Left ventricle myocardium inferior (tissue), 1 donor: ENCODE results near the gene RFFL. TPM values are rescaled to one million over a fixed set of nuclear protein-coding genes. Genes with fewer than 3 reads are reported as not detected.
"Not testable (repeated sequence)": the region's sequence is repeated elsewhere in the genome, so short reads cannot be mapped to it uniquely, and the experiment has no call there.

Source experiments
- DNase-seq: peaks from one replicate; pipeline ENCODE4 v3.0.0-alpha.2; 2020
- H3K27ac ChIP-seq: fragments of 200-600 bp; replicated peaks from 2 replicates; pipeline ENCODE4 v1.8.0; 2021
- H3K27me3 ChIP-seq: fragments of 200-600 bp; 2 replicates; pipeline ENCODE4 v1.8.0; 2021; ENCODE audit warnings: low read depth
- H3K36me3 ChIP-seq: fragments of 200-600 bp; 2 replicates; pipeline ENCODE4 v1.8.0; 2021
- H3K4me1 ChIP-seq: fragments of 200-600 bp; 2 replicates; pipeline ENCODE4 v1.8.0; 2021
- H3K4me3 ChIP-seq: fragments of 200-600 bp; 2 replicates; pipeline ENCODE4 v1.8.0; 2021; ENCODE audit warnings: mild to moderate bottlenecking, moderate library complexity
- H3K9me3 ChIP-seq: fragments of 200-600 bp; replicated peaks from 2 replicates; pipeline ENCODE4 v1.8.0; 2021
- CTCF ChIP-seq: fragments of 200-600 bp; IDR thresholded peaks from 2 replicates; pipeline ENCODE4 v1.8.0; 2021; ENCODE audit warnings: antibody characterized with exemption, mild to moderate bottlenecking, borderline replicate concordance
- intact Hi-C: fragments of 100-400 bp; cut with micrococcal nuclease; formaldehyde crosslinking; loops from one replicate; pipeline ENCODE4 v1.11.0; 2022
- total RNA-seq: library from RNA; stranded (reverse); fragmentation: NEBNext Ultra II Directional; extraction: Animal tissue kit (Norgen Biotek cat#: 25700); gene quantifications from one replicate; pipeline ENCODE4 v1.2.1, GENCODE V29; 2021
- donor health status: DM: no; HTN: yes; CAD: no; lungs with severe emphysema.

Gene RFFL
- total RNA-seq, 1 donor from 2014 or later: 10.1 TPM

DNA sequence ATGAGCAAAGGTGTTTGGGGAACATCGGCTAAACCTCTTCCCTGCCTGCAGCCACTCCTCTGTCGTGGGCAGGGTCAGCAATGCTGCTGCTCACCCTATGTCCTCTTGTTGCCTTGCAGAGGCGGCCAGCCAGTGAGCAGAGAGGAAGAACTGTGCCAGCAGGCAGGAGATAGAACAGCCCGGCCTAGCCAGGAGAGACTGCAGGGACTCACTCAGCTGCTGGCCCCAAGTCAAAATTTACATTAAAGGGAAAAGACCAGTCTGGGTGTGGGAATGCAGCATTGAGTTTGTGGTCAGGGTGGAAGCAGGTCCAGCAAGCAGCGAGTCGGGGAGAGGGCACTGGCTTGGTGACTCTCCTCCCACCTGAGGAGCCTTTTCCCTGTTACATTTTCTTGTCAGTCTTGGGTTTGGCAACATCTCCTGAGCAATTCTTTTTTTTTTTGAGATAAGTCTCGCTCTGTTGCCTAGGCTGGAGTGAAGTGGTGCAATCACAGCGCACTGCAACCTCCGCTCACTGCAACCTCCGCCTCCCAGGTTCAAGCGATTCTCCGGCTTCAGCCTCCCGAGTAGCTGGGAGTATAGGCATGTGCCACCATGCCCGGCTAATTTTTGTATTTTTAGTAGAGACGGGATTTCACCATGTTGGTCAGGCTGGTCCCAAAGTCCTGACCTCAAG, 60.5 kb downstream of the RFFL start:
- no peaks in the 10 kb centered on the region for H3K27me3 ChIP-seq
- H3K27ac ChIP-seq: peak overlapping the region; percentile 73
- intact Hi-C loops: no loop called here
- no peak overlapping the region for H3K4me3 ChIP-seq
- peaks cover 32% of the 10 kb centered on the region for H3K4me1 ChIP-seq
- no peaks in the 10 kb centered on the region for H3K9me3 ChIP-seq
- peaks cover 60% of the 10 kb centered on the region for H3K36me3 ChIP-seq
- no peak for TF ChIP-seq CTCF
- peak; percentile 57 for DNase-seq

DNA sequence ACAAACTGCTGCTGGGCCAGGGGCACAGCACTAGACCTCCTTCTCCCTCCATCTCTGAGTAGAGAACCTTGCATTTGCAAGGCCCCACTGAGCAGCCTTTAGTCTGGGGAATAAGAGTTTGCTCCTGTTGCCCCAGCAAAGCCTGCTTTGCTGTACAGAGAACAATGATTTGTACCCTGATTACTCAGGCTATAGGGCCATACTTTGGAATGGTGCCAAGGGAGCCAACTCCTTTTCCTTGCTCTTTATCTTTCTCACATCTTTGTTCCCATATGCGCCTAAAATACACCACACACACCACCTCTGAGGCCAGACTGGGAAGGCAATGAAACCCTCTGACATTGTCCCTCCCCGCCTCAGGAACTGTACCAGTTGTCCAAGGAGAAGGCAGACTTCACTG, 62.0 kb downstream of the RFFL start:
- Histone ChIP-seq H3K4me3 (no peak overlapping the region), H3K27ac (no peak overlapping the region), H3K4me1 (peaks cover 45% of the 10 kb centered on the region), H3K9me3 (no peaks in the 10 kb centered on the region), H3K27me3 (no peaks in the 10 kb centered on the region), H3K36me3 (peaks cover 49% of the 10 kb centered on the region)
- TF ChIP-seq CTCF: no peak
- DNase-seq: no peak
- intact Hi-C loops: no loop called here

DNA sequence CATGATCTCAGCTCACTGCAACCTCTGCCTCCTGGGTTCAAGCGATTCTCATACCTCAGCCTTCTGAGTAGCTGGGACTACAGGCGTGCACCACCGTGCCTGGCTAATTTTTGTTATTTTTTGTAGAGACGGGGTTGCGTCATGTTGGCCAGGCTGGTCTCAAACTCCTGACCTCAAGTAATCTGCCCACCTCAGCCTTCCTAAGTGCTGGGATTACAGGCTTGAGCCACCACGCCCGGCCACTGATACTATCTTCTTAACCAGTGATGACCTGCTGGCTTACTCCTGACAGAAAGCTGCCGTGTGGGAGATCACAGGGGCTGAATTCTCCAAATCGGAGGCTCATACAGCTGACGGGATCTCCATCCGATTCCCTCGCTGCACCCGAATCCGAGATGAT, 62.5 kb downstream of the RFFL start:
- peaks cover 55% of the 10 kb centered on the region for H3K36me3 ChIP-seq
- peaks cover 45% of the 10 kb centered on the region for H3K4me1 ChIP-seq
- H3K27me3 ChIP-seq, H3K27ac ChIP-seq, H3K4me3 ChIP-seq, intact Hi-C loops, H3K9me3 ChIP-seq, DNase-seq: not testable (repeated sequence)

DNA sequence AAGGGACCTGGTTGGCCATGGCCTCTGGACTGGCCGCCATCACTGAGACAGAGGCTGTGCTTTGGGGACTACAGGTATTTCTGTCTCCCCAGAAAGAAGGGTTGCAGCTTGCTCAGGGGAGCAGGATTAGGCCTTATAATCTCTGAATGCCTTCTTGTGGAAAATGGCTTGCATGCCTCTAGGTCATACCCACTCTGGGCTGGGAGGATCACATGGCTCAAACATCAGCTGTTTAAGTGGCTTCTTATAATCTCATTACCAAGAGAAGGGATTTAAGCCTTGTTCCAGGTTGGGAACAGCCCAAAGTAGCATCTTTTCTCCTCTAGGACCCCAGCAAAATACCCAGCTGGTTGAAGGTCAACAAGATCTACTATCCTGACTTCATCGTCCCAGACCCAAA, 64.1 kb downstream of the RFFL start:
- peaks cover 45% of the 10 kb centered on the region for H3K4me1 ChIP-seq
- no peak overlapping the region for H3K4me3 ChIP-seq
- intact Hi-C loops: loop anchor here (10.0 kb wide), 1 partner anchor 125 kb away; the partner anchor contains the start of gene FNDC8
- no peaks in the 10 kb centered on the region for H3K27me3 ChIP-seq
- no peaks in the 10 kb centered on the region for H3K9me3 ChIP-seq
- H3K36me3 ChIP-seq: peaks cover 55% of the 10 kb centered on the region
- no peak for TF ChIP-seq CTCF
- DNase-seq: no peak
- H3K27ac ChIP-seq: no peak overlapping the region

- Histone ChIP-seq H3K36me3 (peaks cover 66% of the 10 kb centered on the region), H3K4me1 (peaks cover 40% of the 10 kb centered on the region)
These were observed 65.3 kb downstream of the RFFL start for GRCh38 chr17:34998205-34998604.

More at GRCh38 chr17:34998205-34998604, 65.3 kb downstream of the RFFL start:
- DNase-seq: peak; percentile 72
- Histone ChIP-seq H3K9me3 (no peaks in the 10 kb centered on the region), H3K27me3 (no peaks in the 10 kb centered on the region), H3K4me3 (no peak overlapping the region), H3K27ac (peak overlapping the region; percentile 63)
- intact Hi-C loops: loop anchor here (10.0 kb wide), 1 partner anchor 127 kb away; the partner anchor contains the start of gene FNDC8
- peak; percentile 79 for TF ChIP-seq CTCF
